ENCODE data around the gene ZBTB47. TPM values are rescaled to one million over a fixed set of nuclear protein-coding genes. Genes with fewer than 3 reads are reported as not detected.

The ZBTB47 gene
- total RNA-seq, 3 donors from 2014 or later = 18.0 to 61.8 (median 45.2) TPM

GRCh38 chr3:42712688-42713372, 59.3 kb downstream of the ZBTB47 start:
- DNase-seq (ENCODE audit: low spot score in 2 of 2) = peak in 1 of 2 donors; percentile 37
- Histone ChIP-seq H3K27ac (no peak overlapping the region), H3K27me3 (no peaks in the 10 kb centered on the region), H3K4me1 (no peaks in the 10 kb centered on the region), H3K36me3 (no peaks in the 10 kb centered on the region), H3K9me3 (no peaks in the 10 kb centered on the region), H3K4me3 (no peak overlapping the region)
- TF ChIP-seq POLR2AphosphoS5 (IDR thresholded peaks at IDR 0.05) = no peak
- TF ChIP-seq, protein P1, sequence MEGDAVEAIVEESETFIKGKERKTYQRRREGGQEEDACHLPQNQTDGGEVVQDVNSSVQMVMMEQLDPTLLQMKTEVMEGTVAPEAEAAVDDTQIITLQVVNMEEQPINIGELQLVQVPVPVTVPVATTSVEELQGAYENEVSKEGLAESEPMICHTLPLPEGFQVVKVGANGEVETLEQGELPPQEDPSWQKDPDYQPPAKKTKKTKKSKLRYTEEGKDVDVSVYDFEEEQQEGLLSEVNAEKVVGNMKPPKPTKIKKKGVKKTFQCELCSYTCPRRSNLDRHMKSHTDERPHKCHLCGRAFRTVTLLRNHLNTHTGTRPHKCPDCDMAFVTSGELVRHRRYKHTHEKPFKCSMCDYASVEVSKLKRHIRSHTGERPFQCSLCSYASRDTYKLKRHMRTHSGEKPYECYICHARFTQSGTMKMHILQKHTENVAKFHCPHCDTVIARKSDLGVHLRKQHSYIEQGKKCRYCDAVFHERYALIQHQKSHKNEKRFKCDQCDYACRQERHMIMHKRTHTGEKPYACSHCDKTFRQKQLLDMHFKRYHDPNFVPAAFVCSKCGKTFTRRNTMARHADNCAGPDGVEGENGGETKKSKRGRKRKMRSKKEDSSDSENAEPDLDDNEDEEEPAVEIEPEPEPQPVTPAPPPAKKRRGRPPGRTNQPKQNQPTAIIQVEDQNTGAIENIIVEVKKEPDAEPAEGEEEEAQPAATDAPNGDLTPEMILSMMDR (IDR thresholded peaks at IDR 0.05) = no peak
- TF ChIP-seq POLR2A (IDR thresholded peaks at IDR 0.05) = no peak
- intact Hi-C loops (cut with DNase I; ENCODE audit: low total_unique reads) = no loop called here

DNA sequence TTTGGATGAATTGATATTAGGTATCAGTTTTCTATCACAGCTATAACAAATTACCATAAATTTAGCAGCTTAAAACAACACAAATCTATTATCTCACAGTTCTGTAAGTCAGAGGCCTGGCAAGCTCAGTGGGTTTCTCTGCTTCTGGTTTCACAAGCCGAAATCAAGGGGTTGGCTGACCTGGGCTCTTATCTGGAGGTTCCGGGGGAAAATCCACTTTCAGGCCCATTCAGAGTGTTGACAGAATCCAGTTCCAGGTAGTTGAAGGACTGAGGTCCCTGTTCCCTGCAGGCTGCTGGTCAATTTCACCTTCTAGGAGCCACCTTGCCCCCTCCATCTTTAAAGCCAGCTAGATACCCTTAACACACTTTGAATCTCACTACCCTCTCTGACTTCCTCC, 60.2 kb downstream of the ZBTB47 start:
- Histone ChIP-seq H3K27ac (no peak overlapping the region), H3K4me3 (no peak overlapping the region), H3K27me3 (no peaks in the 10 kb centered on the region), H3K36me3 (no peaks in the 10 kb centered on the region), H3K9me3 (no peaks in the 10 kb centered on the region), H3K4me1 (no peaks in the 10 kb centered on the region)
- no peak for TF ChIP-seq POLR2AphosphoS5 (IDR thresholded peaks at IDR 0.05)
- TF ChIP-seq, protein P1 (IDR thresholded peaks at IDR 0.05) = no peak
- intact Hi-C loops (cut with DNase I; ENCODE audit: low total_unique reads) = no loop called here
- DNase-seq (ENCODE audit: low spot score in 2 of 2) = no peak

DNA sequence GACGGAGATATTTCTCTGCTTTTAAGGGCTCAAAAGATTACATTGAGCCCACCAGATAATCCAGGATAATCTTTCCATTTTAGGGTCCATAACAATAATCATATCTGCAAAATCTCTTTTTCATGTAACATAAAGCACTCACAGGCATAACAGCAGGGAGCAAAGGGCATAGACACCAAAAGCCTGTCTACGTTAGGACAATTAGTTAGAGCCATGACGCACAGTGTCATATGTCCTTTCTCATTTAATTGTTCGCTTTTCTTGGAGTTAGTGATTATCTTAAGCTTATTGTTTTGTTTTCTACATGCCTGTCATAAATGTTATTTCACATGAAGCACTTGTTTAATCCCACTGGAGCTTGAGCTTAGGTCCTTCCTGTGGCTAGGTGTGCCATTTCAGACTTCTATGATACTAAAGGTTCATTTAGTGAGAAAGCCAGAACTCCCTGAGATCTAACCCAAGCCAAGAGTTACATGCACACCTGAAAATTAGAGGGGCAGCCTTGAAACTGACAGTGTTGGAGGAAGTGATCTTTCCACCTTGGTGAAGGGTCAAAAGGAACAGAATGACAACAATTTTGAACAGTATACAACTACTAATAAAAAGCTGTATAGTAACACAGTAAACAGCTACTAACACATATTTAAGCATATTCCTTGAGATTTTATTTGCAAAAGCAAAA, 60.8 kb downstream of the ZBTB47 start:
- Histone ChIP-seq H3K9me3 (no peaks in the 10 kb centered on the region), H3K27me3 (no peaks in the 10 kb centered on the region), H3K4me3 (no peak overlapping the region), H3K4me1 (no peaks in the 10 kb centered on the region), H3K36me3 (no peaks in the 10 kb centered on the region), H3K27ac (no peak overlapping the region)
- intact Hi-C loops (cut with DNase I; ENCODE audit: low total_unique reads) = no loop called here
- no peak for TF ChIP-seq POLR2A (IDR thresholded peaks at IDR 0.05)
- TF ChIP-seq POLR2AphosphoS5 (IDR thresholded peaks at IDR 0.05) = no peak
- TF ChIP-seq, protein P1 (IDR thresholded peaks at IDR 0.05) = no peak
- DNase-seq (ENCODE audit: low spot score in 2 of 2) = no peak

Other genes starting within 250 kb of the ZBTB47 start
- not detected for gene LYZL4, start 243.1 kb upstream of the ZBTB47 start, total RNA-seq
- gene VIPR1, start 151.1 kb upstream of the ZBTB47 start, total RNA-seq = 10 to 100 TPM; 16.3 to 40.2 (median 25.2) TPM
- gene SEC22C, start 71.7 kb upstream of the ZBTB47 start, total RNA-seq = 10 to 100 TPM; 48.8 to 68.8 (median 61.9) TPM
- 10 to 100 TPM; 19.8 to 29.5 (median 23.7) TPM for gene SS18L2, start 62.8 kb upstream of the ZBTB47 start, total RNA-seq
- 100 to 1,000 TPM; 132 to 214 (median 175) TPM for gene NKTR, start 53.0 kb upstream of the ZBTB47 start, total RNA-seq
- not detected for gene KLHL40, start 31.8 kb downstream of the ZBTB47 start, total RNA-seq
- 1 to 10 TPM in 1 of 3 donors, under 1 TPM in 1, not detected in 1; 0.32 to 1.6 TPM for gene HHATL, start 49.1 kb downstream of the ZBTB47 start, total RNA-seq
- gene CCDC13, start 119.6 kb downstream of the ZBTB47 start, total RNA-seq = 1 to 10 TPM; 2.3 to 2.9 (median 2.9) TPM
- gene HIGD1A, start 150.8 kb downstream of the ZBTB47 start, total RNA-seq = 100 to 1,000 TPM; 131 to 185 (median 148) TPM
- 10 to 100 TPM in 1 of 3 donors, 1 to 10 TPM in 2; 1.8 to 15.8 (median 6.9) TPM for gene ACKR2, start 155.7 kb downstream of the ZBTB47 start, total RNA-seq
- gene CYP8B1, start 222.2 kb downstream of the ZBTB47 start, total RNA-seq = not detected